HG03354 (cell line): ENCODE data around the gene AP1G2.

Experiments used
- ATAC-seq: cut with Tn5 transposase; IDR thresholded peaks from one replicate; pipeline ENCODE4 v1.9.1; 2021; ENCODE audit warnings: mild to moderate bottlenecking; ENCODE audit not compliant: unreplicated experiment, poor library complexity, severe bottlenecking

Gene AP1G2

DNA sequence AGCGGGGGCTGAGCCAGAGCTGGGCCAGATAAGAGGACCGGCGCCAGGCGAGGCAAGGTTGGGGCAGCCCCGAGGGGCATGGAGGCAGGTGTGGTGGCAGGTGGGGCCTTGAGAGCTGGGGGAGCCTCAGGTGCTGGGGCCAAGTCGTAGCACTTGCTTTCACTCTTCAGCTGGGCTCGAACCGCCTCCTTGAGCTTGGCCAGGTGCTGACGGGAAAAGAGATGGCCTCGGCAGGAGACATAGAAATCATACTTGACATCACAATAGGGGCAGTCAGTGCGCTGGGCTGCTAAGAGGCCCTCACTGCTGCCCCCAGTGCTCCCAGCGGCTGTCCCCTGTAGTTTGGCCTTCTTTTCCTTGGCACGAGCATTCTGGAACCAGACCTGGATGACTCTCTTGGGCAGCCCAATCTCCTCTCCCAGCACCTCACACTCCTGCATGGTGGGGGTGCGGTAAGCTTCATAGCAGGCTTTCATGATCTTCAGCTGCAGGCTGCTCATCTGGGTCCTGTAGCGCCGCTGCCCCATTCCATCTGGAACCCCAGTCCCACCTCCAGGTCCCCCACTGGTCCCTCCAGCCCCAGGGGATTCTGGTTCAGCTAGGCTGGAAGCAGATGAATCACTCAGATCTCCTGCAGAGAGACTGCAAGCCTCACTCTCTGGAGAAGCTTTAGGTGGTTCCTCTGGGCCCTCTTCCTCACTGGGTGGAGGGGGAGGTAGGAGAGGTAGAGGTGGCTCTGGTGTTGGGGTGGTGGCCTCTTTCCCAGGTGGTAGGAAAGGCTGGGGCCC is 44.2 kb downstream of the AP1G2 start:
- no peak for ATAC-seq

DNA sequence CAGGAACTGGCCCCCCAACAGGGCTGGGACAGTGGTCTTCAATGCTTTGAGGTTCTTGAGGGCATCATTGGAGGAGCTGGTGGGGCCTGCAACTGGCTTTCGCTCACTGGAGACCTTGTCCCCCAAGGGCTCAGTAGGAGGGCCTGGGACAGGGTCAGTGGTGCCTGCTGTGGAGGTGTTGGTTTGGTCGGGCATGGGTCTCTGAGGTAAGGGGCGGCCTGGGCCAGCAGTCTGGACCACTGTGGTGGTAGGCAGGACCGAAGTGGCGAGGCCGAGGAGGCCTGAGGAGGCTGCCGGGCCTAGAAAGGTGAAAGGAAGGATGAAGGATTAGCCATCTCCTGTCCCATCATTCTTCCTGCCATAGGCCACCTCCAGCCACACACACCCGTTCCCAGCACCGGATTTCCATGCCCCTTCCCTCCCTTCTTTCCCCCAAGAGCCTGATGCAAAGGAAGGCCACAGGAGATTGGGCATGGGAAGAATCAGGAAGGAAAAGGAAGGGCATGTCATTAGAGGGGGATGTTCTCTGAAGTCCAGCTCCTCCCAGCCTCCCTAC is 44.9 kb downstream of the AP1G2 start:
- ATAC-seq, result no peak

DNA sequence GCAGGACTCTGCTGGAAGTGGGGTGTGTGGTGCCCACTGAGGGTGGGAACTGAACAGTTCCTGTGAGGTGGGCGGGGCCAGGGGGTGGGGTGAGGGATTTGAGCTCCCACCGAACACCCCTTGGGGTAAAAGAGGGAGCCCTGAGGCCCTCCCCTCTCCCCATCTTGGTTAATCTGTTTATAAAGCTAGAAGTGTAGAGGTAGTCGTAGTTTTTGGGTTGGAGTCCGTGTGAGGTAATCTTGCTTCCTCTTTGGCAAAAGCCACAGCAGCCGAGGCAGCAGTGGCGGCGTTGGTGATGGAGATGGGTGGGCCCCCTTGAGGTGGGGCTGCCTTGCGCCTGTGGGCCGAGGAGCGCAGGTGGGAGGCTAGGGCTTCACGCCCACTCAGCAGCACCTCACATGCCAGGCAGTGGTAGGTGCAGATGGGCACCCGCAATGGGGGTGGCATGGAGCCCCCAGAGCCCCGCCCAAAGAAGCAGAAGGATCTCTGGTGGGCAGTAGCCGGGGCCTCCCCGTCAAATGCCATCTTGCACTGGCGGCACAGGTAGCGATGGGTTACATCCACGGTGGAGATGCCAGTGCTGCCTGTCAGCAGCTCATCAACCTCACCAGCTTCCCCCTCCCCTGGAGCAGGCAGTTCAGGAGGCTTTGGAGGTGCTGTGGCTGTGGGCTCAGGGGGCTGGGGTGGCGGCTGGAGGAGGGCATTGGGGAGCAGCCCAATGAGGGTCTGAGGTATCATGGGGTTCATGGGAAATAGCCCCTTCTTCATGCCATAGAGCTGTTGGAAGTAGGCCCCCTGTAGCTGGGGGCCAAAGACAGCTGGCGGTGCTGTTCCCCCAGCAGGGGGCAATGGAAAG is 45.6 kb downstream of the AP1G2 start:
- no peak for ATAC-seq

DNA sequence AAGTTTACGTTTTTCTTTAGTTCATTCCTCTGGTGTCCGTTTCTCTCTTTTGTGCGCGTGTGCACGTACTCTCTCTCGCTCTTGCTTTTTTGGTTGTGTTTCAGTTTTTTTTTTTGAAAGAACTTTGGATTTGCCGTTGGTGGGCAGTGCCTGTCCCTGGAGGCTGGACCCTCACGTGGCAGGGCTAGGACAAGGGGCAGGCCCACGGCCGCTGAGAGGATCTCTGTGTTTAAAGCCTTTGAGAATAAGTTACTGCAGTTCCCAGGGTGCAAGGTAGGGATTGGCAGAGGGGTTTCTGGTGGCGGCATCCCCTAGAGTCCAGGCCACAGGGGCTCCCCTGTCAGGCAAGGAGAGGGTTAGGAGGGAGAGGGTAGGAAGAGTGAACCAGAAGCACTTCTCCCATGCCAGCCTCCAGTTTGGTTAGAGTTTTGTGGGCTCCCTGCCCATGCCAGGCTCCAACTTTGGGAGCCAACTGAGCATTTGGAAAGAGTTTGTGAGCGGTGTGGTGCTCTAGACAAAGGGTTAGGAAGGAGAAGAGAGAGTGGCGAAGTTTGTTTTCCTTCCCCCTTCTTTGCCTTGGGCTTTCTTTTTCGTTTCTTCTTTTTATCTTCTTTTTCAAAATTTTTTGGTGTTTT is 46.6 kb downstream of the AP1G2 start:
- ATAC-seq, result no peak

DNA sequence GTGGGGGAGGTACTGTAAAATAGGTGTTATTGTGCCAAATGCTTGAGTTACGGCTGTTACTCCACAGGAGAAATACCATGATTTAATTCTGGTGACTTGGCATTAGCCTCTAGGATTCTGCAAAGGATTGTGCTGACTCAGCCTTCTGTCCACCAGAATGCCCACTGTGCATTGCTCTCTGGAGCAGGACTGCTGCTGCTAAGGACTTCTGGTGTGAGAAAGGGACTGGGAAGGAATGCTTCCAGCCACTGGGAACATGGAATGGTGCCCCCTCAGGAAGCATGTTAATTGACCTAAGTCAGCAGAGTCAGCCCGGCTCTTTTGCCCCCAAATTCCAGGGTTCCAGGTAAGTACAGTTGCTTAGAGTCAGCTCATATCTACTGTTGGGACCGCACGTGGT is 48.9 kb downstream of the AP1G2 start:
- ATAC-seq, result no peak

DNA sequence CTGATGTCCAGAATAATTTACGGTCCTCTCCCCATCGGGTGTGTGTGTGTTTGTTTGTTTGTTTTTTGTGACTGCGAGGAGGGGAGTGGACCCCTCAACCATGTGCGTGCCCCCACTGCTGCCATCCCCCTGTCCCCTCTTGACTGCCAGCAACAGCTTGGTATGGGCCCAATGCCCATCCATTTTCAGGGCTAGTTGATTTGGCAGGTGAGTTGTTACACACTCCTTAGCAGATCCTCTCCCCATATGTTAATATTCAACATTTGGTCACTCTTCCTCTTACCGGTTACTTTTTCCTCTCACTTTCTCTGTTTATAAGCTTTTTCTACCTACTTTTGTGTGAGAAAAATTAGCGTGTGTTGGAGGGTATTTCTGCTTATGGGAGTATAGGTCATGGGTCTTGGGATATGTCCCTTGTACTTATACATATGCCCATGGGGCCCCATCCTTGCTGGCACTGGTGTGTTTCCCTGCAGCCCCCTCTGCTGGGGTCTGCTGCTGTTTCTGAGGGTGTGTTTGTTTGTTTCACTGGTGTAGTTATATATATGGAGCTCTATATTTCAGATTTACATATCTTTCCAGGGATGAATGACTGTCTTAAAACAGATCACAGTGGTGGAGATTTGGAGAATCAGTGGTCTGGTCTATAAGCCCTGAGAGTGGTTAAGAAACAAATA is 49.8 kb downstream of the AP1G2 start:
- no peak for ATAC-seq

DNA sequence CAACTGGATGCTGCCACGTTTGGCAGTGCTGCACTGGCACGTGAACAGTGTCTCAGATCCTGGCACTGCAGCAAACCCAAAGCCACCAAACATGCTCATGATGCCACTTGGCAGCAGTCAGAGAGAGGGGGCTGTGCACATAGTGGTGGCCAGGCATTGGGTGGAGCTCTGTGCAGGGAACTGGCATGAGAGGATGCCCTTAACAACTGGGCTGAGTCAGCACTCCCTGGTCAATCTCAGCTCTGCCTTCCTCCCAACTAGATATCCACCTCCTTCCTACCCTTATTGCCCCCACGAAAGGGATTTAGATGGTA is 53.0 kb downstream of the AP1G2 start:
- no peak for ATAC-seq

DNA sequence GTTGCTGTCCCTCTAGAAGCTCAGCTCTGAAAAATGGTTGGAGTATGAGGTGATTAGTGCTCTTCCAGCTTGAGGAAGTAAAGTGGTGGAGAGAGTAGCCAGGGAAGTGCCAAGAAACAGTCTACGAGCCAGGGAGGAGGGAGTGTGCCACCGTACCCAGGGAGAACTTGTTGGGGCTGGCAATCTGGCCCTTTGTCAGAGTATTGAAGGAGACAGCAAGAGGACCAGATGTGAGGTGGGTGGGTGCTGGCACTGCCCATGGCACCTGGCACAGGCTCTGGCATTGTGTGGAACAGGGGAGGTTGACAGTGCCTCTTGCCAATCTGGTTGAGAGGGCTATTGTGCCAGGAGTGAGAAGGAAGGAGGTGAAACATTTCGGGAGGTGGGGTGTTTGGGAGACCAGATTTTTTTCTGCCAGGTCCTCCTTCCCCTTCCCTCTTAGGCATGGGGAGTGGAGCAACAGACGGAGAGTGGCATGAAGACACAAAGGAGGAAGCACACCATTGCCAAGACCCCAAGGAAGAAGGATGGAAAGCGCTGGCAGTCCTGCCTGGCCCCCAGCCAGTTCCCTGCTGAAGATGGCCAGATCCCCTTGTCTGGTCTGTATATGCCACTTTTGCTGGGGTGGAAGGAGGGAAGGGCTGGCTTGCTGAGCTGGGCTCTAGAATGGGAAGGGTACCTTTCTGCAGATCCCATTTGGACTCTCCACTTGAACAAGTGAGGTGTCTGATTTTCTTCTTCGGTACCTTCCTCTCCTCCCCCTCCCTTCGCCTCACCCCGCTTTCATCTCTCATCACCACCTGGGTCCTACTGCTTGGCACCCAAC is 53.6 kb downstream of the AP1G2 start:
- ATAC-seq, result no peak

DNA sequence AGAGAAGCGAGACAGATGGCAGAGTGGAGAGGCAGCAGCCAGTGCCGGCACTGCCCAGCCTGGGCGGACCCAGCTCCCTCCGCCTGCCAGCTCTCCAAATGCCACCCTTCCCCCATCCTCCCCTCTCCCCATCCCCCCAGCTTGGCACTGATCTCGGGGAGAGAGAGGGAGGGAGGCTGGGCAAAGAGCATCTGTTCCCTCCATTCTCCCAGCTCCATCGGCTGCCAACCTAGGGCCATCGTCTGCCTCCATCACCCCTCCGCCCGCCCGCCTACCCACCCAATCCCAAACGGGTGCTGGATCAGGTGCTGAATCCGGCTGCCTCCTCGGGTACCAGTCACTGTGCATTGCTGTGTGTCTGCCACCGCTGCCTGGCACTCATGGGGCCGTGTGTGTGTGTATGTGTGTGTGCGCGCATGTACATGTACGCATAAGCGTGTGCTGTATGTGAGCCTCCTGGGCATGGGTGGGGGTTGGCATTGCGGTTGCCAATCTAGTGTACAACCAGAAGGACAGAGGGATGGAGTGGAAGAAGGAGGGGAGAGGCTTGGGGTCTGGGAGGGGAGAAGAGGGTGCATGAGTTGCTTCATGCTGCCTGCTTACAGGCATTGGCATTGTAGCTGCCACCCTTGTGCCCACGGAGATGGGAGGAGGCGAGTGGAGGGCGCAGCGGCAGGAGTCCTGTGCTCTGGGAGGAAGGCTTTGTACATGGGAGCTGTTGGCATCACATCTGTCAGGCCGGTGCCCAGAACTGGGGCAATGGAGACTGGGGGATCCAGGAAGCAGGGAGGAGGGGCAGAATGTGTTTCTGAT is 54.4 kb downstream of the AP1G2 start:
- ATAC-seq, result no peak

DNA sequence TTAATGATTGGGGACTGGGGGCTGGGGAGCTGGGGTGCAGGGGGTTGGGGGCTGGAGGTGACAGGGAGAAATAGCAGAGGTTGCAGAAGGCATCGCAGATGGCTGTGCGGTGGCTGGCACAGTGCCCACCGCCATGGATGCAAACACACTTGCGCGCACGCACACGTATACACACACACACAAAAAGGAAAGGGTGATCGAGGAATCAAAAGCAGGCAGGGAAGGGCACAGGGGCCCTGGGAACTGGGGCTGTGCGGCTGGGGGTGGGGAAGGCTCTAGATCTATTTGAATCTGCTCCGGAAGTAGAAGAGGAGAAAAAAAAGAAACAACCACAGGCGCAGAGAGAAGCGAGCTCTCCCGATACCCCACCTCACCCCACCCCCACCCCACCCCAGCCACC is 55.4 kb downstream of the AP1G2 start:
- ATAC-seq, result no peak
